SH-SY5Y (cell line): ENCODE data around the gene CYTH3.

Experiments used
- GATA2 ChIP-seq: IDR thresholded peaks from 2 replicates; pipeline ENCODE4 v1.6.1; 2011; ENCODE audit warnings: mild to moderate bottlenecking, low read depth, low read length
- GATA3 ChIP-seq: IDR thresholded peaks from 2 replicates; pipeline ENCODE4 v1.6.1; 2011; ENCODE audit warnings: low read depth, mild to moderate bottlenecking, low read length, moderate library complexity

CYTH3 gene

GRCh38 chr7:6136475-6136874 is 135.9 kb downstream of the CYTH3 start:
- TF ChIP-seq GATA3 (no peak), GATA2 (no peak)

GRCh38 chr7:6133249-6133648 is 139.2 kb downstream of the CYTH3 start:
- TF ChIP-seq GATA2 (no peak), GATA3 (no peak)

- no peak for TF ChIP-seq GATA2
- TF ChIP-seq GATA3 = no peak
These were observed 142.3 kb downstream of the CYTH3 start for GRCh38 chr7:6130007-6130587.

- TF ChIP-seq GATA2 = no peak
- no peak for TF ChIP-seq GATA3
These were observed 144.2 kb downstream of the CYTH3 start for GRCh38 chr7:6128205-6128604.

- TF ChIP-seq GATA2 = no peak
- TF ChIP-seq GATA3 = no peak
These were observed 145.3 kb downstream of the CYTH3 start for GRCh38 chr7:6127110-6127490.

GRCh38 chr7:6123843-6124242 is 148.6 kb downstream of the CYTH3 start:
- TF ChIP-seq GATA3 (no peak), GATA2 (no peak)

GRCh38 chr7:6121141-6121540 is 151.3 kb downstream of the CYTH3 start:
- TF ChIP-seq GATA2 (no peak), GATA3 (no peak)

GRCh38 chr7:6117533-6117932 is 154.9 kb downstream of the CYTH3 start:
- TF ChIP-seq GATA3 = no peak
- TF ChIP-seq GATA2 = no peak

- TF ChIP-seq GATA2 (no peak), GATA3 (no peak)
These were observed 156.2 kb downstream of the CYTH3 start for GRCh38 chr7:6116211-6116610.
